ENCODE results near the gene ALDH1L1.

The ALDH1L1 gene

GRCh38 chr3:126194713-126195305 lies 14.4 kb upstream of the ALDH1L1 start:
- no peak for DNase-seq (ENCODE audit: low read depth)

GRCh38 chr3:126191246-126191645 lies 10.9 kb upstream of the ALDH1L1 start:
- no peak for DNase-seq (ENCODE audit: low read depth)

GRCh38 chr3:126187920-126188319 lies 7.5 kb upstream of the ALDH1L1 start:
- no peak for DNase-seq (ENCODE audit: low read depth)

DNA sequence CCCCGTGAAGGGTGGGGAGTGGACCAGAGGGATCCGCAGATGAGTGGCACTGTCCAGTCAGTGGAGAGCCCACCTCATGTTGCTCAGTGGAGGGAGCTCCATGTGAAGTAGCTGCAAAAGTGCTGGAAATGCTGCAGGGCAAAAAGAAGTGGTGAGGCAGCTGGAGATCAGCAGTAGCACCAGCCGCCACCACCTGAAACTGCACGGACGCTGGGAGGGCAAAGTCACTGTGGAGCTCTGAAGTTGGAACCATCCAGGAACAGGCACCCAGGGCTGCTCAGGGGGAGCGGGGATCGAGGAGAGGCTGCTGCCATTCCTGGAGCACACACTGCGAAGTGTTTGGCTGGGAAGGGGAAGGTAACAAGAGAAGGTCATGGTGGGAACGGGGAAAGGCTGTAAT lies 6.4 kb upstream of the ALDH1L1 start:
- DNase-seq (ENCODE audit: low read depth): no peak

DNA sequence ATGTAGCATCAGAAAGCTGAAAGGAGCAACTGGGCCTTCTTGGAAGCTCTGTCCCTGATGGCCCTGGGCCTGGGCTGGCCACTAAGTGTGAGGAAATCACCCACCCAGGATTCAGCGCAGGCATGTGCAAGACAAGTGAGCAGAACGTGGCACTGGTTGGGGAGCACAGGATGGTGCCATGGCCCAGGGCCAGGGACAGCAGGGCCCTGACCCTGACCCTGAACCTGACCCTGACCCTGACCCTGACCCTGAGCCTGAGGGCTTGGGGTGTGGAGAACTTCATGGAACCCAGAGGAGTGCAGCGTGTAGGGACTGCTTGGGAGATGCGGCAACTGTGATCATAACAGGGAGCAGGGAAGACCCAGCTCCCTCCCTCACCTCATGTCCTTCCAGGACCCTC lies 5.9 kb upstream of the ALDH1L1 start:
- no peak for DNase-seq (ENCODE audit: low read depth)

DNA sequence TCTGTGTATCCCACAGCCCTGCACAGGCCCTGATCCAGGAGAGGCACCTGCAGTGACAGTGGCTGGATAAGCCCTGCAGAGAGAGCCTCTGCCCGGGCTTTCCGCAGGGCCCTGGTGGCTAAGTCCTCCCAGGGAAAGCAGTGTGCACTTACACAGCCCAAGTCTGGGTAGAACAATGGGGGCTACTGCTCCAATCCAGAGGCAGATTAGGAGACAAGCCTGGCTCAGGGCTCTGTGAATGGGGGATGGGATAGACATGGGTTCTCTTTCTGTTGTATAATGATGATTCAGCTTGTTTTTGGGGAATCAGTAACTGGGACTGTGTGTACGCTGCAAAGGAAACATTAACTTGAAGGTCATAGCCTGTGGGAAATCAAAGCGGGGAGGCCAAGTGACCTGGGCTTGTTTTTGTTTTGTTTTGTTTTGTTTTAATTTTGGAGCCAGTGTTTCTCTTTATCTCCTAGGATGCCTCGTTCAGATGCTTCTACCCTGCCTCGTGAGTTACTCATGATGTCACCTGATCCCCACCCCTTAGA lies 4.1 kb upstream of the ALDH1L1 start:
- no peak for DNase-seq (ENCODE audit: low read depth)

GRCh38 chr3:126181398-126181725 lies 976 bp upstream of the ALDH1L1 start:
- no peak for DNase-seq (ENCODE audit: low read depth)

- peak; percentile 16 for DNase-seq (ENCODE audit: low read depth)
These were observed 435 bp downstream of the ALDH1L1 start for GRCh38 chr3:126179825-126180476.

DNA sequence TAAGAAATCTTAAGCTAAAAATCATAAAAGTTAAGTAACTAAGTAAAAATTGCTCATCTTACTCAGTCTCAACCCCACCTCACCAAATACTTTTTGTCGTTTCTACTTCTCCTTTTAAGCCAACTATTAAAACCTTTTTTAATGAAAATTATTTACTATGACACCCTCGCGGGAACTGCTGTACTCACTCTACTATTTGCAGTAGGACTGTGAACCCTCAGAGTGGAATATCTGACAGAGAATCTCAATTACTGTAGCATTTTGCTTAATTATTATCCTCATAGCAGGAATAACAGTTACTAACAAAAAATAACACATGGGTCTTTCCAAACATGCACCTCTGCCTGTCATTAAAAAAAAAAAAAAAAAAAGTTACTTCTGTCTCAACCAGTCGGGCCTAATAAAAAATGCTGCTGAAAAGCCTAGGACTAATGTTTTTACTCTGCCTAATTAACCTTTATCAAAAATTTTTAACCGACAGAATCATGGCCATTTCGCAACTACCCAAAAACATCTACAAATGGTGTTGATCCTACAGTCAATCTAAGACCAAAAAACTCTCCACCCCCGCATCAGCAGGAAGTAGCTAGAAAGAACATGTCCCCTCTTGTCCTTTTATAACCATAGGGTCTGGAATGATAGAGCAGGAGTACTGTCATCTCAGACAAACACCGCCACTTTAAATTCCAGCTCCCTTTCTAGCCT lies 10.2 kb downstream of the ALDH1L1 start:
- DNase-seq (ENCODE audit: low read depth): no peak

- no peak for DNase-seq (ENCODE audit: low read depth)
These were observed 12.8 kb downstream of the ALDH1L1 start for GRCh38 chr3:126167566-126167965.

GRCh38 chr3:126166009-126166408 lies 14.4 kb downstream of the ALDH1L1 start:
- DNase-seq (ENCODE audit: low read depth): no peak

- DNase-seq (ENCODE audit: low read depth): no peak
These were observed 19.1 kb downstream of the ALDH1L1 start for GRCh38 chr3:126161309-126161708.

GRCh38 chr3:126160243-126161210 lies 19.9 kb downstream of the ALDH1L1 start:
- DNase-seq (ENCODE audit: low read depth): no peak

DNA sequence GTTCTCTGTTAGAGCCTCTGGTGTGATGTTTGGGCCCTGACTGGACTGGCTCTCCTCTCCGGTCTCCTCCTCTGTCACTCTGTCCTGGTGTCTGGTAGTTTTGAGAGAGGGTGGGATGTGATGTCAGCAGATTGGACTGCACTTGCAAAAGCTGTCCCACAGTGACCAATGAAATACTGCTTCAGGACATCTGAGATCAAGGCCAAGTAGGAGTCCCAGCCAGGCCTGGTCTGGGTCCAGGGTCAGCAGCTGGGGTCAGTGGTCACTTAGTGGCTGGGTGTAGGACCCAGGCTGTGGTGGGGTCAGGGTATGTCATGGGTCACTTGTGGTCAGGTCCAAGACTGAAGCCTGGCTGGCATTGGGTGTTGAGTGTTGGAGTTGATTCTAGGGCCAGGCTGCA lies 20.9 kb downstream of the ALDH1L1 start:
- DNase-seq (ENCODE audit: low read depth): peak; percentile 10

GRCh38 chr3:126158912-126159454 lies 21.4 kb downstream of the ALDH1L1 start:
- DNase-seq (ENCODE audit: low read depth): no peak

GRCh38 chr3:126158016-126158911 lies 22.1 kb downstream of the ALDH1L1 start:
- no peak for DNase-seq (ENCODE audit: low read depth)

GRCh38 chr3:126157083-126157768 lies 23.2 kb downstream of the ALDH1L1 start:
- no peak for DNase-seq (ENCODE audit: low read depth)

DNA sequence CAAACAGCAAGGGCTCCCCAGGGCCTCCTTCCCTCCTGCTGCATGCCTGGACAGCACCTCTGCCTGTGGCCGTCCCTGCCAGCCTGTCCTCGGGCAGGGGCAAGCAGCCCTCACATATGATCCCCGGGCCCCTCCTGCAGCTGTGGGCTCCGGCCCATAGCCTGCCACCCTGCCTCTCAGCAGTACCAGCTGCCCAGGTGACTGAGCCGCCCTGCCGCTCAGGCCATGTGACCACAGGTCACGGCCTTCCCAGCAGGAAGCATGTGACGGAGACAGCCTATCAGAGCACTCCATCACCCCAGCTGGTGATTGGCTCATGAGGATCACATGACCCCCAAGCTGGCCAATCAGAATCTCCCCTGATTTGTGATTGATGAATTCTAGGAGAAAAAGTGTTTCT lies 23.9 kb downstream of the ALDH1L1 start:
- DNase-seq (ENCODE audit: low read depth): no peak

- peak; percentile 12 for DNase-seq (ENCODE audit: low read depth)
These were observed 24.6 kb downstream of the ALDH1L1 start for GRCh38 chr3:126155819-126156218.

DNA sequence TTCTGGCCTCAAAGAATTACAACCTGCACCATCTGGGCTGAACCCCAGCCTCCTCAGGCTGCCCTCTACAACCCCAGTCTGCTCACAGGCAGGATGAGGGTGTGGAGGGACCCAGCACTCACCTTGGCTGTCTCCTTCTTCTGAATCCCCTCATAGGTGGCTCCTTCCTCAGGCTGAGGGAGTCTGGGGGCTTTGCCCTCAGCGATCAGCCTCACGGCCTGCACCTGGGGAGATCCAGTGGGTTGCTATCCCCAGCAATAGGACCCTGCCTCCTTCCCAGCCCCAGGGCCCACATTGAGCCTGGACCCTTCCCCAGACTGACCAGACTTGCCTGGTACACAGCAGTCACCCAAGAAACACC lies 25.1 kb downstream of the ALDH1L1 start:
- DNase-seq (ENCODE audit: low read depth): no peak
